IMR-90 (cell line): Measurements from ENCODE around the gene STRA8. TPM values are rescaled to one million over a fixed set of nuclear protein-coding genes. Genes with fewer than 3 reads are reported as not detected.

Source experiments
- ATAC-seq: fragments of 200-7000 bp; cut with Tn5 transposase; 2 replicates; pipeline ENCODE4 v1.9.1; 2020; ENCODE audit warnings: low read depth, mild to moderate bottlenecking, moderate library complexity
- BruUV-seq: library from RNA; stranded (reverse); fragments of 400-500 nt; replicated peaks from 2 replicates; lab custom pipeline; 2021; lab: Mats Ljungman, UMichigan
- CTCF ChIA-PET: fragments of 300-600 bp; formaldehyde crosslinking; extraction: SDS; loops from one replicate; lab custom pipeline; 2021; ENCODE audit warnings: antibody characterized with exemption; lab: Yijun Ruan, JAX
- POLR2A ChIA-PET: fragments of 300-600 bp; sonication (Branson Sonifier 250); formaldehyde crosslinking; loops from one replicate; lab custom pipeline; 2022; ENCODE audit warnings: antibody characterized with exemption; ENCODE audit not compliant: unreplicated experiment; lab: Charles Lee
- DNase-seq: peaks from one replicate; pipeline ENCODE4 v3.0.0; 2013
- H2AFZ ChIP-seq: replicated peaks from 2 replicates; pipeline ENCODE3; 2013; ENCODE audit warnings: low read length, mild to moderate bottlenecking; ENCODE audit not compliant: poor library complexity
- H2AK5ac ChIP-seq: 2 replicates; pipeline ENCODE4 v1.6.1; 2013; ENCODE audit warnings: low read depth, low read length, inconsistent platforms
- H2AK9ac ChIP-seq: replicated peaks from 2 replicates; pipeline ENCODE3; 2013; ENCODE audit warnings: mild to moderate bottlenecking, low read depth, low read length, moderate library complexity; ENCODE audit not compliant: poor library complexity
- H2BK120ac ChIP-seq: 2 replicates; pipeline ENCODE4 v1.6.1; 2013; ENCODE audit warnings: low read depth, low read length, inconsistent platforms
- H2BK15ac ChIP-seq: 3 replicates; pipeline ENCODE4 v1.6.1; 2013; ENCODE audit warnings: low read depth, low read length, inconsistent platforms
- H2BK20ac ChIP-seq: 2 replicates; pipeline ENCODE4 v1.6.1; 2013; ENCODE audit warnings: low read depth, mild to moderate bottlenecking, inconsistent platforms, low read length, moderate library complexity
- H2BK5ac ChIP-seq: 2 replicates; pipeline ENCODE4 v1.6.1; 2013; ENCODE audit warnings: mild to moderate bottlenecking, low read depth, low read length, inconsistent platforms; ENCODE audit not compliant: poor library complexity, severe bottlenecking
- H3K14ac ChIP-seq: replicated peaks from 2 replicates; pipeline ENCODE4 v1.6.1; 2013; ENCODE audit warnings: low read depth, low read length, inconsistent platforms
- H3K18ac ChIP-seq: 2 replicates; pipeline ENCODE4 v1.6.1; 2013; ENCODE audit warnings: low read depth, low read length, control low read depth
- H3K23ac ChIP-seq: 2 replicates; pipeline ENCODE4 v1.6.1; 2013; ENCODE audit warnings: low read depth, low read length, inconsistent platforms
- H3K27ac ChIP-seq: 2 replicates; pipeline ENCODE4 v1.5.1; 2013; ENCODE audit warnings: mild to moderate bottlenecking, control low read depth, low read length; ENCODE audit not compliant: insufficient read depth
- H3K27me3 ChIP-seq: 2 replicates; pipeline ENCODE4 v1.6.1; 2013; ENCODE audit warnings: low read length; ENCODE audit not compliant: control insufficient read depth, insufficient read depth
- H3K36me3 ChIP-seq: 2 replicates; pipeline ENCODE4 v1.6.1; 2013; ENCODE audit warnings: low read length, mixed read lengths; ENCODE audit not compliant: control insufficient read depth, insufficient read depth
- H3K4ac ChIP-seq: 2 replicates; pipeline ENCODE4 v1.6.1; 2013; ENCODE audit warnings: low read depth, low read length, inconsistent platforms
- H3K4me1 ChIP-seq: 2 replicates; pipeline ENCODE4 v1.6.1; 2013; ENCODE audit warnings: low read length, mixed read lengths; ENCODE audit not compliant: control insufficient read depth, insufficient read depth
- H3K4me2 ChIP-seq: 2 replicates; pipeline ENCODE4 v1.6.1; 2013; ENCODE audit warnings: low read depth, mild to moderate bottlenecking, control low read depth, low read length, moderate library complexity
- H3K4me3 ChIP-seq: 2 replicates; pipeline ENCODE4 v1.5.1; 2013; ENCODE audit warnings: low read depth, mild to moderate bottlenecking, control low read depth, low read length, moderate library complexity; ENCODE audit not compliant: insufficient read depth
- H3K56ac ChIP-seq: 2 replicates; pipeline ENCODE4 v1.6.1; 2013; ENCODE audit warnings: low read length, inconsistent platforms; ENCODE audit not compliant: insufficient read depth; ENCODE audit errors: extremely low read depth
- H3K79me1 ChIP-seq, 2 experiments: 2 replicates each; pipeline ENCODE4 v1.6.1; 2013; ENCODE audit warnings: low read length in 2 of 2, inconsistent platforms in 1 of 2, low read depth in 1 of 2
- H3K9ac ChIP-seq: 2 replicates; pipeline ENCODE4 v1.6.1; 2013; ENCODE audit warnings: low read depth, low read length, control low read depth
- H3K9me1 ChIP-seq: 2 replicates; pipeline ENCODE4 v1.6.1; 2013; ENCODE audit warnings: low read length, inconsistent platforms; ENCODE audit not compliant: insufficient read depth
- H3K9me3 ChIP-seq: 2 replicates; pipeline ENCODE4 v1.6.1; 2013; ENCODE audit warnings: low read length; ENCODE audit not compliant: control insufficient read depth, insufficient read depth
- H4K20me1 ChIP-seq: 2 replicates; pipeline ENCODE4 v1.6.1; 2013; ENCODE audit warnings: low read length, inconsistent platforms; ENCODE audit not compliant: insufficient read depth
- H4K5ac ChIP-seq: 2 replicates; pipeline ENCODE4 v1.6.1; 2013; ENCODE audit warnings: mild to moderate bottlenecking, low read depth, low read length, control low read depth
- H4K8ac ChIP-seq, 2 experiments: 2 replicates each; pipeline ENCODE4 v1.6.1; 2013; ENCODE audit warnings: low read depth in 2 of 2, low read length in 2 of 2, control low read depth in 1 of 2, inconsistent platforms in 1 of 2
- H4K91ac ChIP-seq: 2 replicates; pipeline ENCODE4 v1.6.1; 2013; ENCODE audit warnings: low read depth, low read length, inconsistent platforms; ENCODE audit not compliant: insufficient read depth
- BHLHE40 ChIP-seq: fragments of 150-350 bp; IDR thresholded peaks from 2 replicates; pipeline ENCODE4 v1.6.1; 2016; ENCODE audit warnings: mild to moderate bottlenecking, low read depth, low read length
- CEBPB ChIP-seq: IDR thresholded peaks from 2 replicates; pipeline ENCODE4 v1.6.1; 2012; ENCODE audit warnings: low read depth, low read length, improper control_type of control experiment
- CHD1 ChIP-seq: IDR thresholded peaks from 2 replicates; pipeline ENCODE4 v1.6.1; 2012; ENCODE audit warnings: low read depth, low read length, improper control_type of control experiment
- FOS ChIP-seq: fragments of 150-350 bp; IDR thresholded peaks from 2 replicates; pipeline ENCODE4 v1.6.1; 2016; ENCODE audit warnings: low read depth, low read length
- MAFK ChIP-seq: IDR thresholded peaks from 2 replicates; pipeline ENCODE4 v1.6.1; 2012; ENCODE audit warnings: low read depth, low read length, improper control_type of control experiment
- MAZ ChIP-seq: IDR thresholded peaks from 2 replicates; pipeline ENCODE4 v1.6.1; 2012; ENCODE audit warnings: low read depth, mild to moderate bottlenecking, low read length, improper control_type of control experiment, moderate library complexity, borderline replicate concordance
- MXI1 ChIP-seq: IDR thresholded peaks from 2 replicates; pipeline ENCODE4 v1.6.1; 2012; ENCODE audit warnings: low read depth, mild to moderate bottlenecking, low read length, moderate library complexity, borderline replicate concordance
- NFE2L2 ChIP-seq: fragments of 150-350 bp; IDR thresholded peaks from 2 replicates; pipeline ENCODE4 v1.6.1; 2016; ENCODE audit warnings: low read depth, mild to moderate bottlenecking, low read length
- POLR2A ChIP-seq: IDR thresholded peaks from 2 replicates; pipeline ENCODE4 v1.6.1; 2012; ENCODE audit warnings: mild to moderate bottlenecking, low read depth, low read length
- RAD21 ChIP-seq: IDR thresholded peaks from 2 replicates; pipeline ENCODE4 v1.6.1; 2012; ENCODE audit warnings: low read length, improper control_type of control experiment
- RCOR1 ChIP-seq: IDR thresholded peaks from 2 replicates; pipeline ENCODE4 v1.6.1; 2012; ENCODE audit warnings: mild to moderate bottlenecking, low read length, improper control_type of control experiment; ENCODE audit not compliant: insufficient replicate concordance
- RFX5 ChIP-seq: IDR thresholded peaks from 2 replicates; pipeline ENCODE4 v1.8.0; 2012; ENCODE audit warnings: low read depth, mild to moderate bottlenecking, low read length, moderate library complexity
- SMC3 ChIP-seq: fragments of 150-350 bp; IDR thresholded peaks from 2 replicates; pipeline ENCODE4 v1.6.1; 2016; ENCODE audit warnings: low read depth, mild to moderate bottlenecking, antibody characterized with exemption, low read length, moderate library complexity
- whole genome bisulfite sequencing, 2 experiments: methylation state at CpG; one replicate each; pipeline versions ENCODE4 v1.1.5 to v1.1.7; 2013; ENCODE audit warnings: missing lambda C conversion rate in 2 of 2; ENCODE audit not compliant: insufficient read length in 1 of 2; ENCODE audit errors: extremely low coverage in 2 of 2; 5-methylcytosine and 5-hydroxymethylcytosine counted together
- dilution Hi-C: fragments of 300-500 bp; cut with HindIII; formaldehyde crosslinking; loops from one replicate; pipeline ENCODE4 v1.14.3; 2018; ENCODE audit warnings: low sequenced_read_pairs; ENCODE audit not compliant: unreplicated experiment
- in situ Hi-C: fragments of 300-500 bp; cut with MboI; formaldehyde crosslinking; loops from 3 replicates; pipeline ENCODE4 v1.14.3; 2019; ENCODE audit warnings: low sequenced_read_pairs, inconsistent platforms, mixed read lengths
- intact Hi-C: fragments of 100-400 bp; cut with micrococcal nuclease; formaldehyde crosslinking; loops from 2 replicates; pipeline ENCODE4 v1.10.0; 2022
- polyA plus RNA-seq, 3 experiments: library from polyadenylated mRNA; depleted of rRNA; stranded (reverse); fragments of >200 nt; gene quantifications; 2 replicates each; pipeline ENCODE4 v1.2.3, GENCODE V29; 2012; ENCODE audit warnings: low replicate concordance in 1 of 3
- total RNA-seq: library from RNA; depleted of rRNA; stranded (reverse); fragments of >200 nt; gene quantifications from 2 replicates; pipeline ENCODE4 v1.2.3, GENCODE V29; 2012
- TF ChIP-seq, protein P1 (sequence below): fragments of 150-350 bp; IDR thresholded peaks from 2 replicates; pipeline ENCODE4 v1.6.1; 2016; ENCODE audit warnings: low read depth, mild to moderate bottlenecking, low read length, moderate library complexity, borderline replicate concordance
- TF ChIP-seq, protein P2 (sequence below): fragments of 150-350 bp; IDR thresholded peaks from 2 replicates; pipeline ENCODE4 v1.6.1; 2017; ENCODE audit warnings: mild to moderate bottlenecking, antibody characterized with exemption, low read length, low read depth
- TF ChIP-seq, protein P3 (sequence below): conservative IDR thresholded peaks from 2 replicates; pipeline ENCODE4 v1.5.1; 2012; ENCODE audit warnings: mild to moderate bottlenecking, low read depth, low read length, improper control_type of control experiment

Gene STRA8
- total and polyA plus RNA-seq, 2 of the 4 experiments (the other 2 are of a cell fraction) = not detected

DNA sequence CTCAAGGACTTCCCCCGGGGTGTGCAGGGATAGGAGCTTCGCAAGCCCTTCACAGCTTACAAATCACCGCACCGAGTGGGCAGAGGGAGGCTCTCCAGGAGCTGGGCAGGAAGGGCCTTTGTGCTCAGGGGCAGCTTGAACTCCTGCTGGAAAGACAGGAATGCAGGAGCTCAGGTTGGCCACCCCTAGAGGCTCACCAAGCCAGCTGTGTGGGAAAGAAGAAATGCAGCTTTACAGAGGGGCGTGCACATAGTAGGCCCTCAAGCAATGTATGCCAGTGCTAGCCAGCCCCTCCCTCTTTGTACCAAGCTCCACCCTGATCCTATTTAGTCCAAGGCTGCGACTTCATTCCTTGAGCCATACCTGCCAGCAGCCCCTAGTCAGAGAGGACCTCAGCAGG lies 26.1 kb downstream of the STRA8 start:
- Histone ChIP-seq H4K8ac (no peak overlapping the region), H3K9ac (no peak overlapping the region), H3K4me1 (peaks cover 2% of the 10 kb centered on the region), H3K9me3 (peaks cover 5% of the 10 kb centered on the region; the same call in 1 of the 2 replicates), H4K91ac (no peak overlapping the region), H3K4me3 (no peak overlapping the region), H2BK15ac (no peak overlapping the region), H3K79me1 (no peaks in the 10 kb centered on the region), H2BK20ac (no peak overlapping the region), H3K27me3 (peaks cover 14% of the 10 kb centered on the region), H3K18ac (no peak overlapping the region), H2AK9ac (no peak overlapping the region), H3K27ac (no peak overlapping the region), H4K5ac (no peak overlapping the region), H2BK120ac (no peak overlapping the region), H3K23ac (no peak overlapping the region), H2AFZ (no peak overlapping the region), H3K4ac (no peak overlapping the region), H3K56ac (no peak overlapping the region), H3K14ac (no peak overlapping the region), H4K20me1 (no peaks in the 10 kb centered on the region), H2AK5ac (no peak overlapping the region), H3K9me1 (0 out of 2 replicates have a peak, but pooled peaks cover 4% of the 10 kb centered on the region), H3K36me3 (no peaks in the 10 kb centered on the region), H3K4me2 (no peak overlapping the region), H2BK5ac (no peak overlapping the region)
- CTCF ChIA-PET = no interaction called here
- intact Hi-C loops = no loop called here
- POLR2A ChIA-PET = no interaction called here
- dilution Hi-C loops = no loop called here
- ATAC-seq (no peak), DNase-seq (no peak)
- TF ChIP-seq CHD1 = no peak
- TF ChIP-seq FOS = no peak
- no peak for TF ChIP-seq BHLHE40
- no peak for TF ChIP-seq CEBPB
- no peak for TF ChIP-seq MAFK
- TF ChIP-seq RFX5 = no peak
- TF ChIP-seq, protein P1, sequence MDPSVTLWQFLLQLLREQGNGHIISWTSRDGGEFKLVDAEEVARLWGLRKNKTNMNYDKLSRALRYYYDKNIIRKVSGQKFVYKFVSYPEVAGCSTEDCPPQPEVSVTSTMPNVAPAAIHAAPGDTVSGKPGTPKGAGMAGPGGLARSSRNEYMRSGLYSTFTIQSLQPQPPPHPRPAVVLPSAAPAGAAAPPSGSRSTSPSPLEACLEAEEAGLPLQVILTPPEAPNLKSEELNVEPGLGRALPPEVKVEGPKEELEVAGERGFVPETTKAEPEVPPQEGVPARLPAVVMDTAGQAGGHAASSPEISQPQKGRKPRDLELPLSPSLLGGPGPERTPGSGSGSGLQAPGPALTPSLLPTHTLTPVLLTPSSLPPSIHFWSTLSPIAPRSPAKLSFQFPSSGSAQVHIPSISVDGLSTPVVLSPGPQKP = no peak
- TF ChIP-seq, protein P2, sequence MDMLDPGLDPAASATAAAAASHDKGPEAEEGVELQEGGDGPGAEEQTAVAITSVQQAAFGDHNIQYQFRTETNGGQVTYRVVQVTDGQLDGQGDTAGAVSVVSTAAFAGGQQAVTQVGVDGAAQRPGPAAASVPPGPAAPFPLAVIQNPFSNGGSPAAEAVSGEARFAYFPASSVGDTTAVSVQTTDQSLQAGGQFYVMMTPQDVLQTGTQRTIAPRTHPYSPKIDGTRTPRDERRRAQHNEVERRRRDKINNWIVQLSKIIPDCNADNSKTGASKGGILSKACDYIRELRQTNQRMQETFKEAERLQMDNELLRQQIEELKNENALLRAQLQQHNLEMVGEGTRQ = no peak
- TF ChIP-seq POLR2A = no peak
- TF ChIP-seq MAZ = no peak
- no peak for TF ChIP-seq RAD21
- TF ChIP-seq SMC3 = no peak
- no peak for TF ChIP-seq RCOR1
- no peak for TF ChIP-seq MXI1
- TF ChIP-seq, protein P3, sequence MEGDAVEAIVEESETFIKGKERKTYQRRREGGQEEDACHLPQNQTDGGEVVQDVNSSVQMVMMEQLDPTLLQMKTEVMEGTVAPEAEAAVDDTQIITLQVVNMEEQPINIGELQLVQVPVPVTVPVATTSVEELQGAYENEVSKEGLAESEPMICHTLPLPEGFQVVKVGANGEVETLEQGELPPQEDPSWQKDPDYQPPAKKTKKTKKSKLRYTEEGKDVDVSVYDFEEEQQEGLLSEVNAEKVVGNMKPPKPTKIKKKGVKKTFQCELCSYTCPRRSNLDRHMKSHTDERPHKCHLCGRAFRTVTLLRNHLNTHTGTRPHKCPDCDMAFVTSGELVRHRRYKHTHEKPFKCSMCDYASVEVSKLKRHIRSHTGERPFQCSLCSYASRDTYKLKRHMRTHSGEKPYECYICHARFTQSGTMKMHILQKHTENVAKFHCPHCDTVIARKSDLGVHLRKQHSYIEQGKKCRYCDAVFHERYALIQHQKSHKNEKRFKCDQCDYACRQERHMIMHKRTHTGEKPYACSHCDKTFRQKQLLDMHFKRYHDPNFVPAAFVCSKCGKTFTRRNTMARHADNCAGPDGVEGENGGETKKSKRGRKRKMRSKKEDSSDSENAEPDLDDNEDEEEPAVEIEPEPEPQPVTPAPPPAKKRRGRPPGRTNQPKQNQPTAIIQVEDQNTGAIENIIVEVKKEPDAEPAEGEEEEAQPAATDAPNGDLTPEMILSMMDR = no peak
- TF ChIP-seq NFE2L2 = no peak
- in situ Hi-C loops = loop anchor here (10.0 to 25.0 kb wide), 2 partner anchors 575 to 753 kb away; no protein-coding TSS in a partner anchor
- no CpG with 5 or more reads among the region's 6 CpGs for WGBS, 2 experiments
- BruUV-seq = no TSS peak
